GM19023 (cell line): ENCODE measurements around the gene PPP1R26.
"Not testable (repeated sequence)": the region's sequence is repeated elsewhere in the genome, so short reads cannot be mapped to it uniquely, and the experiment has no call there.

ENCODE experiments used
- ATAC-seq: cut with Tn5 transposase; IDR thresholded peaks from one replicate; pipeline ENCODE4 v1.9.1; 2021; ENCODE audit warnings: mild to moderate bottlenecking, moderate library complexity; ENCODE audit not compliant: unreplicated experiment

The PPP1R26 gene

GRCh38 chr9:135504262-135505243, 25.0 kb downstream of the PPP1R26 start:
- ATAC-seq: no peak

- ATAC-seq: no peak
Observed at GRCh38 chr9:135505406-135506187, 26.0 kb downstream of the PPP1R26 start.

GRCh38 chr9:135506327-135507103, 26.9 kb downstream of the PPP1R26 start:
- ATAC-seq: no peak

DNA sequence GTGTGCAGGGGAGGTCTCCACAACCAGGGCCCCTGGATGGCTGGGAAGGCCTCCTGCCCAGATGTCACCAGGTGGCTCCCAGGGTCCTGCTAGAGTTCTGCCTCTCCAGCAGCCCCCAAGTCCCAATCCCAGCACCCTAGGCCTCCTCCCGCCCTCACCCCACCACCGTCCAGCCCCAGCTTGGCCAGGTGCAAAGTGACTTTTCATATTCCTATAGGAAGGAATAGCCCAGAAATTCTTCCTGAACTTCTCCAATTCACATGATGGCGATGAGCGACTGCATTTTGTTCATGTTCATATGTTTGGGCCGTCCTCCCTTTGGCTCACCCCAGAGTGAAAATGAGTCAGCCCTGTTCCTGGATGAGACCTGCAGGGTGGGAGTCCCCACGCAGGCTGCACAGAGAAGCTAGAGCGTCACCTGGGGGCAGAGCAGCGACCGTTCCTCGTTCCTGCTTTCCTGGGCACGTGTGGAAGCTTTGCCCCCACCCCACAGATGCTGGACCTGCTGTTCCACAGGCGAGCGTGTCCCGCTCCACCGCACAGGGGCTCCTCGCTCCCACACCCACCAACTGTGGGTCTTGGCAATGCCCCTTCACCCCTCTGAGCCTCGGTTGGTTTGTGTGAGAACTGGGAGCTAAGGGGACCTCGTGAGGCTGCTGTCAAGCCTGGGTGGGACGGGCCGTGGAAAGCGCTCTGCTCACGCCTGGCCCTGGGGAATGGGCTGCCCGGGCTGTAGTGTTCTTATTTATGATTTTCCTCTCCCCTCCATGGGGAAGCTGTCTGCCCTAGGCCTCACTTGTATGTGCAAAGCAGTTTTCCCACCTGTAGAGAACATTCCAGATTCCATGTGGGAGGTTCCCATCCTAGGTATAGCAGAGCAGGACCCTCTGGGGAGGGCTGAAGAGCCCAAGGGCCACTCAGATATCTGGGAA, 27.8 kb downstream of the PPP1R26 start:
- no peak for ATAC-seq

DNA sequence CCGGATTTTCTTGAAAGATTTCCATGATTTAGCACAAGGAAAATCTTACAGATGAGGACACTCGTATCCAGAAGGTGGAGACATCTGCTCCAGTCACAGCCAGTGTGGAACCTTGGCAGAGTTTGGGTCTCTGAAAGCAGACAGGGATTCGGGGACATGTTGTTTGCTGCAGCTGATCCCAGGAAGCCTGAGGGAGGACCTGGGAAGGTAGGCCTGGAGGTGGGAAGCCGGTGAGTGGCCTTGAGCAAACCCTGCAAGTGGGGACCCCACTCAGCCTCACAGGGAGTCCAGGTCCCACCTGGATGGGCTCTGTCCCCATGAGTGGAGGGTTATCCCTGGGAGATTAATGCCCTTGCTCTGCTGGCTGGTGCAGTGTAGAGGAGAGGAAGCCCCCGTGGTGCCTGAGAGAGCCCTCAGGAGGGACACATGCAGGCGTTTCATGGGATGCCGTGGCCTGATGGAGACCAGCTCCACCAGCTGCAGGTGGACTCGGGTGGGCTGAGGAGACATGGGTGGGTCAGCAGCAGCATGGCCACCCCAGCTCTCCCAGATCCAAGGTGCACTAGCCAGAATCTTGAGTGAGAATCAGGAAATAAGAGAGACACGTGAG, 28.7 kb downstream of the PPP1R26 start:
- no peak for ATAC-seq

- no peak for ATAC-seq
Observed at GRCh38 chr9:135509458-135509857, 29.9 kb downstream of the PPP1R26 start.

- ATAC-seq: no peak
Observed at GRCh38 chr9:135512241-135512603, 32.6 kb downstream of the PPP1R26 start.

GRCh38 chr9:135512904-135513303, 33.3 kb downstream of the PPP1R26 start:
- no peak for ATAC-seq

GRCh38 chr9:135513351-135513846, 33.8 kb downstream of the PPP1R26 start:
- ATAC-seq: no peak

DNA sequence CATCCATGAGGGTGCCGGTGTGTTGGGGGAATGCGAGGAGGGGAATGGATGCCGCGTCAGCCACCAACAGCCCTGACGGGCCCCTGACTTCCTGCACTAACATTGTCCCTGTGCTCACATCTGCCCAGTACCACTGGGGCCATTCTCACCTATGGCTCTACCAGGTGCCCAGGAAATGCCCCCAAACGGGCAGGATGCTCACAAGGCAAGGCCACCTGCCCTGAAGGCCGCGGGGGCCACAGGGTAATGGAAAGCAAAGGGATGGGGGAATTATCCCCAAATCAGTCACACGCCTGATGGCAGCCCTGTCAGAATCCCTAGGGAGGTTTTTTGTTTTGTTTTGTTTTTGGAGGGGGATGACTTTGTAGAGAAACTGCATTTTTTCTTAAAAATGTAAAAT, 34.3 kb downstream of the PPP1R26 start:
- ATAC-seq: not testable (repeated sequence)

- no peak for ATAC-seq
Observed at GRCh38 chr9:135514342-135515082, 34.9 kb downstream of the PPP1R26 start.

DNA sequence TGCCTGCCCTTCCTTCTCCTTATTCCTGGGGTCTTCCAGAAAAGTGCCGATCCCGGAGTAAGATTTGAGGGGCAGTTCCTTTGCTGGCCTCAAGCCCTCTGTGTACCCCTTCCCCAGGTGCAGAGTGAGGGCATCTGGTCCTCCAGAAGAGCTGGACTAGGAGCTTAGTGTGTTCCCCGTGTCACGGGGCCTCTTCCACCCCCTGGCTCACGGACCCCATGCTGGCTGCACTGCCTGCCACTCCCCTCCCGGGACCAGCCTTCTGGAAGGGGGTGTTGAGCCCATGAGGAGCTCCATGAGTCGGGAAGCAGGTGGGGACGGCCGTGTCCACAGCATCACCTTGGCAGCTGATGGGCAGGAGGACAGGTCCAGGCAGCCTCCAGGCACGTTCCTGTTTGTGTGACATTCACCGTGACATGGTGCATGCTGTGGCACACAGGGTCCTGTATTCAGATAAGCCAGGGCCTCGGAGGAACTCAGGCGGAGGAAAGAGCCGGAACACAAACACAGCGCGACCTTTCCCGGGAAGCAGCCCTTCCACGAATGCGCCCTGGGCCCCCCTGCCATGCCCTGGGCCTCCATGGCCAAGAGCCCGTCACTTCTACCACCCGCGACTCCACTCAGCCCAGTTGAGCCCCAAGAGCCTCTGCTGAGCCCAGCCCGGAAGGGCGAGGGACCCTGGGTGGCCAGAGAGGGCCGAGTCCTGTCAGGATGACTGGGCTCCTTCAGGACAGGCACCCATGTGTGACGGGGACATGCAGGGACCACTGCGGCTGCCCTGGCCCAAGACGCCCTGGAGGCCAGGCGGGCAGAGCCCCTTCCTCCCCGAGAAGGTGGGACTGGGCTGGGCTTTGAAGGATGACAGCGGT, 35.7 kb downstream of the PPP1R26 start:
- no peak for ATAC-seq

- ATAC-seq: no peak
Observed at GRCh38 chr9:135516132-135516860, 36.7 kb downstream of the PPP1R26 start.

DNA sequence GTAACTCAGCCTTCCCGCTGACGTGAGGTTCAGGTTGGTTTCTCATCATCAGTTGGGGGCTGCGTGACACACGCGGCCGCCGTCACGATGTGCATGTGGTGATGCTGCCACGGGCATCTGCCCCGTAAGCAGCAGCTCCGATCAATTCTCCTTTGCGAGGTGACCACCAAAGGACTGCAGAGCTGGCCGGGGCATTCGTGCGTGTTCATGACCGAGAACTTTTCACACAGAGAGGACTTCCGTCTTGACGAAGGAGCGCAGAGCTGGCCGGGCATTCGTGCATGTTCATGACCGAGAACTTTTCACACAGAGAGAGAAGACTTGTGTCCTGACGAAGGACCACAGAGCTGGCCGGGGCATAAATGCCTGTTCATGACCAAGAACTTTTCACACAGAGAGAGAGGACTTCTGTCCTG, 37.8 kb downstream of the PPP1R26 start:
- ATAC-seq: no peak

DNA sequence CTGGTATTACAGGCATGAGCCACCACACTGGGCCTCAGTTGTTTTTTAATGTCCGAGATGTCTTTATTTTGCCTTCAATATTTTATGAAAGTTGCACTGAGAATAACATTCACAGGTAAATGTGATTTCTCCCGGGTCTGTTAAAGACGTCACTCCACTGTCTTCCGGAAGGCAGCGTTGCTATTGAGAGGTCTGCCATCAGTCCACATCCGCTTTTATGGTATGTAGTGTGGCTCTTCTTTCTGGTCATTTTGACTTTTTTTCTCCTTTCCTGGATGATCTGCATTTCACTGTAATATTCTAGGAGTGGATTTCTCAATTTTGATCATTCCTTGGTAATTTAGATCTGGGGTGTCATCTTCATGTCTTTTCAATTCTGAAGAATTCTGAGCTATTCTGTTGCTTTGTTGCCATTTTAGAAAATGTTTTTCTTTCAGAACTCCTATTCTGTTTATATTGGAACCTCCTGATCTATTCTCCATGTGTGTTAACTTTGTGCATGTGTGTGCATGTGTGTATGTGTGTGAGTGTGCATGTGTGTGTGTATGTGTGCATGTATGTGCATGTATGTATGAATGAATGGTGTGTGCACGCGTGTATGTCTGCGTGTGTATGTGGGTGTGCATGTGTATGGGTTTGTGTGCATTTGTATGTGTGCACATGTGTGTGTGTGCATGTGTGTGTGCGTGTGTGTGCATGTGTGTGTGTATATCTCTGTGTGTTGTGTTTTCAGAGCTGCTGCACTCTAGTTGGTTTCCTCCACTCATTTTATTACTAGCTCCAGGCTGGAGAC, 39.8 kb downstream of the PPP1R26 start:
- ATAC-seq: no peak

DNA sequence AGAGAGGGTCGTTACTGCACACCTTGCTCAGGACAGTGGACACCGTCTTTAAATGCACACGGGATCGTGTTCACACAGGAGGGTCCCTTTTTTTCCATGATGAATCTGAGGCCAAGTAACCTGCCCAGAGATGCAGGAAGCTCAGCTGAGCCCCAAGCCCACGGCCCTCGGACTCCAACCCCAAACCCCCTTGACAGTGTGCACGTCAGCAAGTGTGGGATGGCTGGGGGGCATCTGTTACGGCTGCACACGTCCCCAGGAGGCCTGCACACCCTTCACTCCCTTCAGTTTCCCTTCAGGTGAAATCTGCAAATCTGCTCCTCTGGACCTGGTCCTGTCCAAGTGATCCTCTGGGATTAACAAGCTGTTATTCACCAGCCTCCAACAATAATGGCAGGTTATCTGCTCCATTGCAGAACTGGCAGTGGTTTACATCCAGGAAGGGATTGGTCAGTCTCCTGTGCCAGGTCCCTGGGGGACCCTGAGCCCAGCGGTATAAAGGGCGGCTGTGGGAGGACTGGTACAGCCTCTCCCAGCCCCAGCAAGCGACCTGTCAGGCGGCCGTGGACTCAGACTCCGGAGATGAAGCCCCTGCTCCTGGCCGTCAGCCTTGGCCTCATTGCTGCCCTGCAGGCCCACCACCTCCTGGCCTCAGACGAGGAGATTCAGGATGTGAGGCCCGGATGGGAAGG, 41.5 kb downstream of the PPP1R26 start, which contains the start of gene LCN1:
Gene LCN1 (plus strand): TSS at position 525 of the 692 bp plus-strand sequence. CDS start 58 bp downstream, at position 583.
- ATAC-seq: no peak
